Panc1 (cell line): ENCODE results near the gene NCS1. TPM values are rescaled to one million over a fixed set of nuclear protein-coding genes. Genes with fewer than 3 reads are reported as not detected.

Source experiments
- ATAC-seq: fragments of 200-7000 bp; cut with Tn5 transposase; 2 replicates; pipeline ENCODE4 v1.9.1; 2020; ENCODE audit warnings: mild to moderate bottlenecking, moderate library complexity
- BruUV-seq: library from RNA; stranded (reverse); fragments of 400-500 nt; replicated peaks from 2 replicates; lab custom pipeline; 2021; lab: Mats Ljungman, UMichigan
- CTCF ChIA-PET: fragments of 300-600 bp; sonication (Branson Sonifier 250); formaldehyde crosslinking; loops from one replicate; lab custom pipeline; 2022; ENCODE audit warnings: antibody characterized with exemption; lab: Charles Lee
- POLR2A ChIA-PET: fragments of 300-600 bp; sonication (Branson Sonifier 250); formaldehyde crosslinking; loops from one replicate; lab custom pipeline; 2022; ENCODE audit warnings: antibody characterized with exemption; lab: Charles Lee
- DNase-seq: peaks from one replicate; pipeline ENCODE4 v3.0.0-alpha.2; 2010; ENCODE audit warnings: low read depth, low spot score
- H3K27ac ChIP-seq: 2 replicates; pipeline ENCODE4 v1.5.1; 2011; ENCODE audit warnings: mild to moderate bottlenecking, low read length, inconsistent platforms
- H3K27me3 ChIP-seq: fragments of 200-500 bp; sonication (Bioruptor generic); 2 replicates; pipeline ENCODE4 v1.6.0; 2014; ENCODE audit warnings: low read length, inconsistent platforms; ENCODE audit not compliant: control insufficient read depth, insufficient read depth
- H3K36me3 ChIP-seq: fragments of 200-500 bp; sonication (Bioruptor generic); 2 replicates; pipeline ENCODE4 v1.5.1; 2014; ENCODE audit warnings: inconsistent platforms, mild to moderate bottlenecking, low read length, moderate library complexity; ENCODE audit not compliant: control insufficient read depth, insufficient read depth
- H3K4me1 ChIP-seq: 2 replicates; pipeline ENCODE4 v1.5.1; 2011; ENCODE audit warnings: inconsistent platforms, mild to moderate bottlenecking, low read length, moderate library complexity; ENCODE audit not compliant: control insufficient read depth, insufficient read depth
- H3K4me3 ChIP-seq, 2 experiments: 2 replicates each; pipeline ENCODE4 v1.5.1; 2011 to 2012; ENCODE audit warnings: low read depth in 2 of 2, low read length in 2 of 2, mild to moderate bottlenecking in 2 of 2, inconsistent platforms in 1 of 2, moderate library complexity in 1 of 2
- H3K9me3 ChIP-seq: fragments of 200-500 bp; sonication (Bioruptor generic); 2 replicates; pipeline ENCODE4 v1.5.1; 2014; ENCODE audit warnings: low read depth, mild to moderate bottlenecking, inconsistent platforms, low read length, moderate library complexity; ENCODE audit not compliant: control insufficient read depth, insufficient read depth
- POLR2AphosphoS5 ChIP-seq: IDR thresholded peaks from 2 replicates; pipeline ENCODE4 v1.6.1; 2012; ENCODE audit warnings: mild to moderate bottlenecking, low read depth, low read length, moderate library complexity
- REST ChIP-seq, 2 experiments: IDR thresholded peaks; 2 replicates each; pipeline ENCODE4 v1.6.1; 2011 to 2012; ENCODE audit warnings: low read depth in 2 of 2, control low read depth in 1 of 2, low read length in 1 of 2, mild to moderate bottlenecking in 1 of 2, moderate library complexity in 1 of 2; ENCODE audit not compliant: insufficient read depth in 1 of 2
- SIN3A ChIP-seq: IDR thresholded peaks from 2 replicates; pipeline ENCODE4 v1.6.1; 2012; ENCODE audit warnings: low read depth, mild to moderate bottlenecking, low read length, moderate library complexity, borderline replicate concordance; ENCODE audit not compliant: insufficient read depth
- TCF7L2 ChIP-seq: IDR thresholded peaks from 2 replicates; pipeline ENCODE4 v1.6.1; 2011; ENCODE audit warnings: mild to moderate bottlenecking, low read depth, low read length, inconsistent platforms
- in situ Hi-C: cut with HindIII; loops from 2 replicates; pipeline ENCODE4 v1.10.0; 2016; ENCODE audit warnings: low sequenced_read_pairs, low pct_unique_long_range_greater_than_20kb
- intact Hi-C: fragments of 100-400 bp; cut with micrococcal nuclease; formaldehyde crosslinking; loops from one replicate; pipeline ENCODE4 v1.10.0; 2022; ENCODE audit not compliant: unreplicated experiment
- total RNA-seq: library from RNA; stranded (reverse); gene quantifications from one replicate; pipeline ENCODE4 v1.2.1, GENCODE V29; 2021; ENCODE audit not compliant: unreplicated experiment
- TF ChIP-seq, protein P1 (sequence below): fragments of 450-650 bp; IDR thresholded peaks from 2 replicates; pipeline ENCODE4 v1.5.1; 2017; ENCODE audit warnings: mild to moderate bottlenecking

Gene NCS1
- total RNA-seq, 1 experiment from 2014 or later, result 31.6 TPM

DNA sequence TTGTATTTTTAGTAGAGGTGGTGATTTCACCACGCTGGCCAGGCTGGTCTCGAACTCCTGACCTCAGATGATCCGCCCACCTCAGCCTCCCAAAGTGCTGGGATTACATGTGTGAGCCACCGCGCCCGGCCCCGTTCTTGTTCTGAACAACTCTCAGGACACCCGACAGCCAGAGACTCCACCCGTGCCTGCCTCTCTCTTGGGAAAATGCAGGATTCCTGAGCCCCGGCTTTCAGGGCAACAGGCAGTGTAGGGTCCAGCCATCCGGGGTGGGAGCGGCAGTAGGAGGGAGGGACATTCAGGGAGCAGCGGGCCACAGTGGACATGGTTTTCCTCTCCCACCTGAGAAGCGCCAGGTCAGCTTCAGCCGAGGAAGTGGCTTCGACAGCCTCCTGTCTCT is 34.4 kb downstream of the NCS1 start:
- Histone ChIP-seq H3K4me3 (no peak overlapping the region), H3K27me3 (no peaks in the 10 kb centered on the region), H3K4me1 (no peaks in the 10 kb centered on the region), H3K36me3 (no peaks in the 10 kb centered on the region), H3K9me3 (no peaks in the 10 kb centered on the region), H3K27ac (no peak overlapping the region)
- DNase-seq (no peak), ATAC-seq (no peak)
- TF ChIP-seq TCF7L2 (no peak), SIN3A (no peak), REST (IDR thresholded peaks at IDR 0.05; ENCODE audit: insufficient read depth in 1 of 2, low read depth in 2 of 2, low read length in 1 of 2) (no peak), POLR2AphosphoS5 (no peak)
- TF ChIP-seq, protein P1, sequence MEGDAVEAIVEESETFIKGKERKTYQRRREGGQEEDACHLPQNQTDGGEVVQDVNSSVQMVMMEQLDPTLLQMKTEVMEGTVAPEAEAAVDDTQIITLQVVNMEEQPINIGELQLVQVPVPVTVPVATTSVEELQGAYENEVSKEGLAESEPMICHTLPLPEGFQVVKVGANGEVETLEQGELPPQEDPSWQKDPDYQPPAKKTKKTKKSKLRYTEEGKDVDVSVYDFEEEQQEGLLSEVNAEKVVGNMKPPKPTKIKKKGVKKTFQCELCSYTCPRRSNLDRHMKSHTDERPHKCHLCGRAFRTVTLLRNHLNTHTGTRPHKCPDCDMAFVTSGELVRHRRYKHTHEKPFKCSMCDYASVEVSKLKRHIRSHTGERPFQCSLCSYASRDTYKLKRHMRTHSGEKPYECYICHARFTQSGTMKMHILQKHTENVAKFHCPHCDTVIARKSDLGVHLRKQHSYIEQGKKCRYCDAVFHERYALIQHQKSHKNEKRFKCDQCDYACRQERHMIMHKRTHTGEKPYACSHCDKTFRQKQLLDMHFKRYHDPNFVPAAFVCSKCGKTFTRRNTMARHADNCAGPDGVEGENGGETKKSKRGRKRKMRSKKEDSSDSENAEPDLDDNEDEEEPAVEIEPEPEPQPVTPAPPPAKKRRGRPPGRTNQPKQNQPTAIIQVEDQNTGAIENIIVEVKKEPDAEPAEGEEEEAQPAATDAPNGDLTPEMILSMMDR, result no peak
- POLR2A ChIA-PET, result no interaction called here
- intact Hi-C loops, result no loop called here
- CTCF ChIA-PET, result no interaction called here
- in situ Hi-C loops, result no loop called here
- no TSS peak for BruUV-seq

DNA sequence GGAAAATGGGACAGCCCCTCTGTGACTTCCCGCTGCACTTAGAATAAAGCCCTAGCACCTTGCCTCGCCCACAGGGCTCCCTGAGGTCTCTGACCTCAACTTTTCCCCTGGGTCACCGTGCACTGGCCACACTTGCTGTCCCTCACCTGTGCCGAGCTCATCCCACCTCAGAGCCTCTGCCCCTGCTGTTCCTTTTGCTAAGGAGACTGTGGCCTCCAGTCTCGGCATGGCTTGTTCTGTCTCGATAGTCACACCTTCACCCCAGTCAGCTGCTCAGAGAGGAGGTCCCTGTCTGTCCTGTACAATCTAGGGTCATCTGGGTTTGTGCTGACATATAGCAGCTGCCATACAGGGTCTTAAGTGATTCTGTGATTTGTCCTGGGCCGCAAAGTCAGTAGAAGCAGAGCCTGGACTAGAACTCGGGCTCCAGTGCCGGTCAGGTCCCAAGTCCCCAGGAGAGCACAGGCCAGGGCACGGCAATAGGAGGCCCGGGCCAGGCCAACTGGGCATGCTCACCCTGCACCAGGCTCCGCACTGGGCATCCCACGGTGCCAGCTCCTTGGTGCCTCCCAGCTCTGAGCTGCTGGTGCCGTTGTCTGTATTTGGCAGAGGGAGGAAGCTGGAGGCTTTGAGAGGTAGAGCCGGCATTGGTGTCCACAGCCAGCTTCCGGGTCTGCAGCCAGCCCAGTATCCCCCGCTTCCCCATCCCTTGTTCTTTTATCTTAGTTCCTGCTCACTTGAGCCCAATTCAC is 35.2 kb downstream of the NCS1 start:
- ChIA-PET CTCF (no interaction called here), POLR2A (no interaction called here)
- no peak for DNase-seq
- in situ Hi-C loops (no loop called here), intact Hi-C loops (no loop called here)
- Histone ChIP-seq H3K36me3 (no peaks in the 10 kb centered on the region), H3K4me3 (no peak overlapping the region), H3K27me3 (no peaks in the 10 kb centered on the region), H3K27ac (no peak overlapping the region), H3K4me1 (no peaks in the 10 kb centered on the region), H3K9me3 (no peaks in the 10 kb centered on the region)
- BruUV-seq, result no TSS peak
- TF ChIP-seq POLR2AphosphoS5, result no peak
- no peak for TF ChIP-seq REST (IDR thresholded peaks at IDR 0.05; ENCODE audit: insufficient read depth in 1 of 2, low read depth in 2 of 2, low read length in 1 of 2)
- TF ChIP-seq, protein P1, result no peak
- no peak for TF ChIP-seq SIN3A
- no peak for TF ChIP-seq TCF7L2
- ATAC-seq, result no peak
